Activated T-cell treated with anti-CD3 and anti-CD28 coated beads, Interleukin-2, amount 50 U/mL, for 1 hour (primary cell): ENCODE data around the gene MYH14.
"Not testable (repeated sequence)": the region's sequence is repeated elsewhere in the genome, so short reads cannot be mapped to it uniquely, and the experiment has no call there.

Experiments used
- DNase-seq: peaks from one replicate; pipeline ENCODE4 v3.0.0-alpha.2; 2020

MYH14 gene

GRCh38 chr19:50337031-50337430 lies 133.6 kb downstream of the MYH14 start:
- not testable (repeated sequence) for DNase-seq

DNA sequence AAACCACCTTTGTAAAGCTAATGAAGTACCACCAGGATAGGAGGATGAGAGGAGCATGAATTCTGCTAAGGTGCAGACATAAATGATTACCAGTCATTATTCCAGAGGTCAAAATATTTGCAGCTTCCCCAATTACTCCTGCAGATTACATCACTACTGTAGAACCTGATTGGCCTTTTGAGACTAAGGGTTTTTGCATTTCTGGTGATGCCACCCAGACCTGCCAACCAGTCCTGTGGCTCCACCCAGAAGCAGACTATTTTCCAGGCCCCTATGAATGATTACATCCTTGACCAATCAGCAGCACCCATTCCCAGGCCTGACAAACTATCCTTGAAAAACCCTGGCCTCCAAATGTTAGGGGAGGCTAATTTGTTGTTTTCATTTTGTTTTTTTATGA lies 136.9 kb downstream of the MYH14 start:
- DNase-seq: no peak

DNA sequence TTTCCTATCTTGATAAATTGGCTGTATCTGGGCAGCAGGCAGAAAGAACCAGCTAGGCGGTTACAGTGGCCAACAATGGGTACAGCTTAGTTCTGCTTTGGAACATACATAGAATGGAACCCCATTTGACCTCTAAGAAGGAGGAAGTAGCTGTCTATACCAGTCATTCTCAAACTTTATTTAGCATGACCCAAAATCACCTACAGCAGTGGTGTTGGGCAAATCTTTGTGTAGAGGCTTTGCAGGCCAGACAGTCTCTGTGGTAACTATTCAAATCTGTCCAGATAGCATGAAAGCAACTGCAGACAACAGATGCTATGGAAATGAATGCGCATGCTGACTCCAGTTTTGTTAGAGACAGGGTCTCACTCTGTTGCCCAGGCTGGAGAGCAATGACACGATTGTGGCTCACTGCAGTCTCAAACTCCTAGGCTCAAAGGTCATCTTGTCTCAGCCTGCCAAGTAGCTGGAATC lies 137.7 kb downstream of the MYH14 start:
- no peak for DNase-seq

DNA sequence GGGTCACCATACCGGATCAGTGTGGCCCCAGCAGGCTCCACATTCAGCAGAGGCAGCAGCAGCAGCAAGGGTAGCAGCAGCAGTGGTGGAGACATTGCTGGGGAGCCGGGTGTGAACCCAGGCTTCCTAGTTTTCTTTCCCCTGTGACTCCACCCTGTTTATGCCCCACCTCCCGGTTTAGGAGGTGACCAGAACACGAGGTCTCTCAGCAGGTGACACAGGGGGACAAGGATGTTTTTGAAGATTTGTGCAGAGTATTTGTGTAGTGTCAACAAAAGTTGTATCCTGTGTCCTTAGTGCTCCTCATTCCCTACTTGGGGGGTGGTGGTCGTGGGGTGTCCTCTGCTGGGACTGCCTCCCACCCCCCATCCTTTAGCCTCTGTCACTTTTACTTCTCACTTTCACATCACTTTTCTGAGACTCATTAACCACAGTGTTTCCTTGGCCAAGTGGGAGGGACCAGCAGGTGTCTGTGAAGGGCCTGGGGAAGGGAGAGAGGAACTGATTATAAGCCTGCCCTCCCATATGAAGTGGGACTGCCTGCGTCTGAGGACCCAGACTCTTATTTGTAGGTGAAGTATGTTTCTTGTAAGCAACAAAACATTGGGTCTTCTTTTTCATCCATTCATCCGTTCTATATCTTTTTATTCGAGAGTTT lies 141.4 kb downstream of the MYH14 start:
- DNase-seq: no peak

- DNase-seq: not testable (repeated sequence)
Measured at GRCh38 chr19:50347089-50347581, 143.7 kb downstream of the MYH14 start.

GRCh38 chr19:50349277-50350057 lies 146.0 kb downstream of the MYH14 start:
- DNase-seq: no peak

- DNase-seq: no peak
Measured at GRCh38 chr19:50352242-50352641, 148.8 kb downstream of the MYH14 start.

DNA sequence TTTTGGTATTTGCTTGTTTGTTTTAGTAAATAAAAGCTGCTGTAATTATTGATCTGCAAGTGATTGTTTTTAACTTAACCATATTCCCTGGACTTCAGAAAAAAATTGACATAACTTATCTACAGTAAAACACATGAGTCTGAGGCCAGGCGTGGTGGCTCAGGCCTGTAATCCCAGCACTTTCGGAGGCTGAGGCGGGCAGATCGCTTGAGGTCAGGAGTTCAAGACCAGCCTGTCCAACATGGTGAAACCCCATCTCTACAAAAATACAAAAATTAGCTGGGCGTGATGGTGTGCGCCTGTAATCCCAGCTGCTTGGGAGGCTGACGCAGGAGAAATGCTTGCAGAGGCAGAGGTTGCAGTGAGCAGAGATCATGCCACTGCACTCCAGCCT lies 150.1 kb downstream of the MYH14 start:
- DNase-seq: not testable (repeated sequence)

- DNase-seq: no peak
Measured at GRCh38 chr19:50356691-50357177, 153.3 kb downstream of the MYH14 start.

- peak; percentile 90 for DNase-seq
Measured at GRCh38 chr19:50357178-50358100, 154.0 kb downstream of the MYH14 start.

- peak; percentile 82 for DNase-seq
Measured at GRCh38 chr19:50358483-50359327, 155.3 kb downstream of the MYH14 start.

- no peak for DNase-seq
Measured at GRCh38 chr19:50359328-50359818, 156.0 kb downstream of the MYH14 start.
